ENCODE data around the gene PRELP. TPM values are rescaled to one million over a fixed set of nuclear protein-coding genes. Genes with fewer than 3 reads are reported as not detected.
A peak's percentile ranks its signal among the peaks of the same experiment; 100 is the strongest.

Gene PRELP
- total RNA-seq, 1 donor = 1.4 TPM

- no peak for DNase-seq (ENCODE audit: low read depth)
- no peak overlapping the region for H3K4me3 ChIP-seq (ENCODE audit: low read depth, low read length)
- TF ChIP-seq CTCF (IDR thresholded peaks at IDR 0.05; ENCODE audit: insufficient read depth, low read length) = peak; percentile 4
These were observed 33.0 kb downstream of the PRELP start for GRCh38 chr1:203508463-203509073.

DNA sequence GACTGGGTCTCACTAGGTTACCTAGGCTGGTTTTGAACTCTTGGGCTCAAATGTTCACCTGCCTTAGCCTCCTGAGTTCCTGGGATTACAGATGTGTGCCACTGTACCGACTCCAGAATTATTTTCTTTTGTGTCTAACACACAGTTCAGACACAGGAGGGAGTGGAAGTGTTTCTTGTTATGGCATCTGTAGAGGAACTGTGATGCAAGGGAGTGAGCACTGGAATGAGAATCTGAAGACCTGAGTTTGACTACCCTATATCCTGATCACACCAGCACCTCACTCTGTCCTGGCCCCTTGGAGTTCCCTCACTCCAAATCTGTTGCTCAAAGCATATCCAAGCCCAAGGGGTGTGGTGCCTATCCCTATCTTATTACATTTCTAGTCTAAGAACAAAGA lies 33.5 kb downstream of the PRELP start:
- DNase-seq (ENCODE audit: low read depth) = peak; percentile 47
- peak; percentile 15 for TF ChIP-seq CTCF (IDR thresholded peaks at IDR 0.05; ENCODE audit: insufficient read depth, low read length)
- H3K4me3 ChIP-seq (ENCODE audit: low read depth, low read length) = no peak overlapping the region

GRCh38 chr1:203511513-203511912 lies 35.9 kb downstream of the PRELP start:
- no peak for DNase-seq (ENCODE audit: low read depth)
- no peak for TF ChIP-seq CTCF (IDR thresholded peaks at IDR 0.05; ENCODE audit: insufficient read depth, low read length)
- H3K4me3 ChIP-seq (ENCODE audit: low read depth, low read length) = no peak overlapping the region

DNA sequence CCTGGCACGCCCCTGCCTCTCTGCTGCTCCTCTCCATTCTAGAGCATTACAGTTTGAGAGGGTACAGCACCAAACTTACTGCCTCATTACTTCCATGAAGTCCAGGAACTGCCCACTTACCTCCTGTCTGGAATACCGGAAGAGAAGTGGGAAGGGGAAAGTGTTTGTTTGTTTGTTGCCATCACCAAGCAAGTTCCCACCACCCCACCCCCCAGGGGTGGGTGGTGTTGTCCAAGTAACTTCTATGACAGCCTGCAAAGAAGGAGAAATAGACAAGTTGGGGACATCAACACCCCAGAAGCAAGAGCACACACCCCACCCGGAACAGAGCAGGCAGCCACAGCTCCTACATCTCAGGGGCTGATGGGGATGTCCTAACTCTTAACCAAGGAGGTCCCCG lies 36.3 kb downstream of the PRELP start:
- no peak for TF ChIP-seq CTCF (IDR thresholded peaks at IDR 0.05; ENCODE audit: insufficient read depth, low read length)
- DNase-seq (ENCODE audit: low read depth) = no peak
- H3K4me3 ChIP-seq (ENCODE audit: low read depth, low read length) = no peak overlapping the region

DNA sequence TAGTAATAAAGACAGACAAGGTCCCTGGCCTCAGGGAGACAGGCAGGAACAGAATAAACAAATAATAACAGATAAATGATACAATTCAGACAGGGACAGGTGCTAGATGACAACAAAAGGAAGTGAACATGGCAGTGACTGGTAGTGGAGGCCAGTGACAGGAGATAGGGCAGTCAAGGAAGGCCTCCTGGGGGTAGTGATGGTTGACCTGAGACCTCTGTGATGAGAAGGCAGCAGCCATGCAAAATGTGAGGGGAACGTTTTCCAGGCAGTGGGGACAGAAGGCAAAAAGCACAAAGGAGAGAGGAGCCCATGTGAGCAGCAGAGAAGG lies 36.9 kb downstream of the PRELP start:
- H3K4me3 ChIP-seq (ENCODE audit: low read depth, low read length) = no peak overlapping the region
- no peak for DNase-seq (ENCODE audit: low read depth)
- TF ChIP-seq CTCF (IDR thresholded peaks at IDR 0.05; ENCODE audit: insufficient read depth, low read length) = no peak

DNA sequence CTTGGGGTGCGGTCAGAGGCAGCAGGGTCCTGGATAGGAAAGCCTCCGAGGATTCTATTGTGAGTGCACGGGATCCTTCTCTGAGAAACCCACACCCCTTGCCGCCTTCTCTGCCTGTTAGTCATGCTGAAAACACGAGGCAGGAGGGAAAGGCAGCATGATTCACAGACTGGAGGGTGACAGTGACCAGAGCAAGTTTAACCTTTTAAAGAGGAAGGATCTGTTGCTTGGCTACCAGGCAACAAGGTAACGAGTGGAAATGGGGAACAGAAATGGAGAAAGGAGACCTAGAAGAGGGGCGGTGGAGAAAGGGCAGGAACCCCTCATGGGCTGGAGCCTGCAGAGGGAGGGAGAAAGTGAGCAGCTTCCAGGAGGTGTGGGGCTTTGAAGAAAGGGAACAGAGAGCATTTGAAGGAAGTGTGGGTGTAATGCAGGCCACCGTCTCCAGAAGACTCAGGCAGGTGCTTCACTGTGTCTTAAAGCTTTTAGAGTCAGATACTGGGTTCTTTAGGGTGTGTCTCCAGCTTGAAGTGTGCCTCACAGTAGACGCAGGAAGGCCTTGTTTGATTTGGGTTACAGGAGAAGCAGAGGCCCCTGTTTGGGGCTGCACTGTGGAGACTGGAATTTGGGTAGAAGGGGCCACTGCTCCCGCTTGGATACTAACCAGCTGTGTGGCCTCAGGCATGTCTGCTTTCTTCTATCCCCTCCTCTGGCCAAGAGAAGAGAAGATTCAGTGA lies 37.4 kb downstream of the PRELP start:
- DNase-seq (ENCODE audit: low read depth) = peak; percentile 94
- no peak for TF ChIP-seq CTCF (IDR thresholded peaks at IDR 0.05; ENCODE audit: insufficient read depth, low read length)
- no peak overlapping the region for H3K4me3 ChIP-seq (ENCODE audit: low read depth, low read length)

Measured in fibroblast of the aortic adventitia (primary cell).